HEK293T (cell line): ENCODE data around the gene HSDL2.

Experiments
- HDGF ChIP-seq: fragments of 450-650 bp; IDR thresholded peaks from 2 replicates; pipeline ENCODE4 v1.6.1; 2017; ENCODE audit warnings: antibody characterized with exemption, borderline replicate concordance
- LEF1 ChIP-seq: fragments of 450-650 bp; IDR thresholded peaks from 2 replicates; pipeline ENCODE4 v1.6.1; 2017; ENCODE audit warnings: mild to moderate bottlenecking, borderline replicate concordance
- SP1 ChIP-seq: fragments of 450-650 bp; IDR thresholded peaks from 2 replicates; pipeline ENCODE4 v1.6.1; 2017
- ZNF384 ChIP-seq: fragments of 450-650 bp; IDR thresholded peaks from 2 replicates; pipeline ENCODE4 v1.6.1; 2016

DNA sequence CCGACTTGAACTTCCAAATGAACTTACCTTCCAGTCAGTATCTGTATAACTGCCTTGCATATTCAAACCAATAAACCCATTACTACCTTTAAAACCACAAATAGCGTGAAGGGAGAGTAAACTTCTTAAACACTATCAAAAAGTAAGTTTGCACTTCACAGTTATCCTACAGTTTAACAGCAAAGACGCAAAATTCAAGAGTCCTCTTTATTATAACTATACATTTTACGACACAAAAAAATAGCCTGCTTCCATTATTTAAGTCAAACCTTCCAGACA is 48.3 kb upstream of the HSDL2 start:
- no peak for TF ChIP-seq HDGF
- no peak for TF ChIP-seq LEF1
- TF ChIP-seq SP1, result no peak
- TF ChIP-seq ZNF384, result no peak
